NCI-H128 (cell line): ENCODE data around the gene KDM2A.
"Not testable (repeated sequence)": the region's sequence is repeated elsewhere in the genome, so short reads cannot be mapped to it uniquely, and the experiment has no call there.

Experiments
- DNase-seq: peaks from one replicate; lab custom pipeline; 2025; ENCODE audit not compliant: unreplicated experiment; lab: John Stamatoyannopoulos, UW

The KDM2A gene

GRCh38 chr11:67167091-67167490, 48.0 kb downstream of the KDM2A start:
- DNase-seq, result no peak

GRCh38 chr11:67167719-67168118, 48.7 kb downstream of the KDM2A start:
- DNase-seq, result no peak

- DNase-seq, result not testable (repeated sequence)
Measured at GRCh38 chr11:67168911-67169310, 49.8 kb downstream of the KDM2A start.

GRCh38 chr11:67174311-67174710, 55.2 kb downstream of the KDM2A start:
- DNase-seq, result no peak

GRCh38 chr11:67177399-67178281, 58.6 kb downstream of the KDM2A start:
- no peak for DNase-seq

- DNase-seq, result no peak
Measured at GRCh38 chr11:67178421-67178820, 59.4 kb downstream of the KDM2A start.

GRCh38 chr11:67178878-67179277, 59.8 kb downstream of the KDM2A start:
- no peak for DNase-seq

- DNase-seq, result no peak
Measured at GRCh38 chr11:67179892-67180490, 60.9 kb downstream of the KDM2A start.

GRCh38 chr11:67194096-67194495, 75.0 kb downstream of the KDM2A start:
- no peak for DNase-seq

GRCh38 chr11:67195971-67196456, 77.0 kb downstream of the KDM2A start:
- no peak for DNase-seq

GRCh38 chr11:67197606-67198005, 78.5 kb downstream of the KDM2A start:
- no peak for DNase-seq

- not testable (repeated sequence) for DNase-seq
Measured at GRCh38 chr11:67198781-67199180, 79.7 kb downstream of the KDM2A start.

- no peak for DNase-seq
Measured at GRCh38 chr11:67199751-67200150, 80.7 kb downstream of the KDM2A start.

GRCh38 chr11:67202028-67202427, 83.0 kb downstream of the KDM2A start:
- DNase-seq, result no peak

- DNase-seq, result no peak
Measured at GRCh38 chr11:67204822-67205221, 85.8 kb downstream of the KDM2A start.

GRCh38 chr11:67209222-67209621, 90.2 kb downstream of the KDM2A start:
- not testable (repeated sequence) for DNase-seq

- no peak for DNase-seq
Measured at GRCh38 chr11:67211656-67212436, 92.8 kb downstream of the KDM2A start.

- no peak for DNase-seq
Measured at GRCh38 chr11:67213178-67213621, 94.1 kb downstream of the KDM2A start.

- DNase-seq, result no peak
Measured at GRCh38 chr11:67227726-67228125, 108.7 kb downstream of the KDM2A start.

- no peak for DNase-seq
Measured at GRCh38 chr11:67230406-67230805, 111.3 kb downstream of the KDM2A start.

- DNase-seq, result no peak
Measured at GRCh38 chr11:67230886-67231285, 111.8 kb downstream of the KDM2A start.
